ENCODE measurements around the gene NPHP1.

The NPHP1 gene

GRCh38 chr2:110182449-110182848 lies 22.4 kb downstream of the NPHP1 start:
- H3K4me3 ChIP-seq (IDR thresholded peaks at IDR 0.05; ENCODE audit: insufficient read depth, low read depth, low read length), result no peak overlapping the region
- no peak overlapping the region for H3K4me2 ChIP-seq
- TF ChIP-seq CTCF (conservative IDR thresholded peaks at IDR 0.05; ENCODE audit: low read depth, low read length), result no peak
- H3K79me2 ChIP-seq (ENCODE audit: insufficient read depth, low read depth), result no peaks in the 10 kb centered on the region
- no peaks in the 10 kb centered on the region for H3K4me1 ChIP-seq (ENCODE audit: low read depth, poor library complexity, severe bottlenecking)
- H3K36me3 ChIP-seq (ENCODE audit: insufficient read depth), result no peaks in the 10 kb centered on the region
- H2AFZ ChIP-seq (ENCODE audit: low read depth), result no peak overlapping the region
- H4K20me1 ChIP-seq (ENCODE audit: insufficient read depth), result no peaks in the 10 kb centered on the region
- no peak overlapping the region for H3K9ac ChIP-seq
- H3K27ac ChIP-seq, result no peak overlapping the region
- H3K27me3 ChIP-seq (ENCODE audit: insufficient read depth, low read depth), result no peaks in the 10 kb centered on the region

- H4K20me1 ChIP-seq (ENCODE audit: insufficient read depth), result no peaks in the 10 kb centered on the region
- H3K4me1 ChIP-seq (ENCODE audit: low read depth, poor library complexity, severe bottlenecking), result no peaks in the 10 kb centered on the region
- H3K9ac ChIP-seq, result no peak overlapping the region
- no peak for TF ChIP-seq CTCF (conservative IDR thresholded peaks at IDR 0.05; ENCODE audit: low read depth, low read length)
- H3K79me2 ChIP-seq (ENCODE audit: insufficient read depth, low read depth), result no peaks in the 10 kb centered on the region
- H3K36me3 ChIP-seq (ENCODE audit: insufficient read depth), result no peaks in the 10 kb centered on the region
- H2AFZ ChIP-seq (ENCODE audit: low read depth), result no peak overlapping the region
- no peak overlapping the region for H3K4me2 ChIP-seq
- no peak overlapping the region for H3K4me3 ChIP-seq (IDR thresholded peaks at IDR 0.05; ENCODE audit: insufficient read depth, low read depth, low read length)
- H3K27me3 ChIP-seq (ENCODE audit: insufficient read depth, low read depth), result no peaks in the 10 kb centered on the region
- no peak overlapping the region for H3K27ac ChIP-seq
Measured at GRCh38 chr2:110180036-110180435, 24.8 kb downstream of the NPHP1 start.

GRCh38 chr2:110173523-110173922 lies 31.3 kb downstream of the NPHP1 start:
- Histone ChIP-seq H3K36me3 (ENCODE audit: insufficient read depth) (no peaks in the 10 kb centered on the region), H2AFZ (ENCODE audit: low read depth) (no peak overlapping the region), H3K4me2 (no peak overlapping the region), H4K20me1 (ENCODE audit: insufficient read depth) (no peaks in the 10 kb centered on the region), H3K4me1 (ENCODE audit: low read depth, poor library complexity, severe bottlenecking) (peaks cover 6% of the 10 kb centered on the region), H3K27me3 (ENCODE audit: insufficient read depth, low read depth) (no peaks in the 10 kb centered on the region), H3K79me2 (ENCODE audit: insufficient read depth, low read depth) (no peaks in the 10 kb centered on the region), H3K27ac (no peak overlapping the region), H3K9ac (no peak overlapping the region), H3K4me3 (IDR thresholded peaks at IDR 0.05; ENCODE audit: insufficient read depth, low read depth, low read length) (no peak overlapping the region)
- TF ChIP-seq CTCF (conservative IDR thresholded peaks at IDR 0.05; ENCODE audit: low read depth, low read length), result no peak

- no peak overlapping the region for H3K9ac ChIP-seq
- H4K20me1 ChIP-seq (ENCODE audit: insufficient read depth), result no peaks in the 10 kb centered on the region
- H3K79me2 ChIP-seq (ENCODE audit: insufficient read depth, low read depth), result no peaks in the 10 kb centered on the region
- no peak for TF ChIP-seq CTCF (conservative IDR thresholded peaks at IDR 0.05; ENCODE audit: low read depth, low read length)
- H3K36me3 ChIP-seq (ENCODE audit: insufficient read depth), result no peaks in the 10 kb centered on the region
- no peaks in the 10 kb centered on the region for H3K27me3 ChIP-seq (ENCODE audit: insufficient read depth, low read depth)
- no peak overlapping the region for H3K27ac ChIP-seq
- H3K4me3 ChIP-seq (IDR thresholded peaks at IDR 0.05; ENCODE audit: insufficient read depth, low read depth, low read length), result no peak overlapping the region
- no peak overlapping the region for H3K4me2 ChIP-seq
- H2AFZ ChIP-seq (ENCODE audit: low read depth), result no peak overlapping the region
- peaks cover 16% of the 10 kb centered on the region for H3K4me1 ChIP-seq (ENCODE audit: low read depth, poor library complexity, severe bottlenecking)
Measured at GRCh38 chr2:110172506-110172905, 32.3 kb downstream of the NPHP1 start.

Measured in KMS-11 (cell line).